ENCODE results near the gene ADCY1.
"Not testable (repeated sequence)": the region's sequence is repeated elsewhere in the genome, so short reads cannot be mapped to it uniquely, and the experiment has no call there.

ADCY1 gene

GRCh38 chr7:45715471-45716352 is 141.5 kb downstream of the ADCY1 start:
- no peak for DNase-seq

GRCh38 chr7:45716380-45717203 is 142.4 kb downstream of the ADCY1 start:
- no peak for DNase-seq

DNA sequence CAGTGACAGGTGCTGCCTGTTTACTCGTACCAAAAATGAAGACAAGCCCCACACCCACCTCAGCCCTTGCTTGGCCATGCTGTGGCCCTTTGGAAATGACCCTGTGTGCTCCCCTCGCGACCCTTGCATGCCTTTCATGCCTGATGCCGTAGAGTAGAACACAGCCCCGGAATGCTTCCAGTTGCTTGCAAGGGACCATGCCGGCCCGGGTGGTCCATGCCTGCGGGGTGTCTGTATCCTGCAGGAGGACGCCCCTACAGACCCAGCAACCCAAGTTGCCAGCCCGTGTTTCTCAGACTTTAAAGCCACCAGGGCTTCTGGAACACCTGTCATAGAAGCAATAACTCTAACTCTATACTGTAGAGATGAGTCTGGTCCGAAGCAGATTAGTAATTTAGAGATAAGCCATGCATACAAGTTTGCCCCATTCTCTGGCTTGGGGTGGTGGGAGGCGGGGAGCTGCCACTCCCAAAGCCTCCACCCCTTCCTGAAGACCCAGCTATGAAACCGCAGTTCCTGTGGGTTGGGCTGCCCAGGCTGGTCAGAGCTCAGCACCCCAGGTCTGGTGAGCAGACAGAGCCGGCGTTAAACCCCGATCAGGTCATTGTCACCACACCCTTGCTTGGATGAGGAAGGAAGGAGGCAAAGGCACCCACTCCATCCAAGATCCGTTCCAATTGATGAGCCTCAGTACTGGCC is 143.5 kb downstream of the ADCY1 start:
- no peak for DNase-seq

- no peak for DNase-seq
These were observed 144.5 kb downstream of the ADCY1 start for GRCh38 chr7:45718464-45719330.

- no peak for DNase-seq
These were observed 146.8 kb downstream of the ADCY1 start for GRCh38 chr7:45720989-45721388.

DNA sequence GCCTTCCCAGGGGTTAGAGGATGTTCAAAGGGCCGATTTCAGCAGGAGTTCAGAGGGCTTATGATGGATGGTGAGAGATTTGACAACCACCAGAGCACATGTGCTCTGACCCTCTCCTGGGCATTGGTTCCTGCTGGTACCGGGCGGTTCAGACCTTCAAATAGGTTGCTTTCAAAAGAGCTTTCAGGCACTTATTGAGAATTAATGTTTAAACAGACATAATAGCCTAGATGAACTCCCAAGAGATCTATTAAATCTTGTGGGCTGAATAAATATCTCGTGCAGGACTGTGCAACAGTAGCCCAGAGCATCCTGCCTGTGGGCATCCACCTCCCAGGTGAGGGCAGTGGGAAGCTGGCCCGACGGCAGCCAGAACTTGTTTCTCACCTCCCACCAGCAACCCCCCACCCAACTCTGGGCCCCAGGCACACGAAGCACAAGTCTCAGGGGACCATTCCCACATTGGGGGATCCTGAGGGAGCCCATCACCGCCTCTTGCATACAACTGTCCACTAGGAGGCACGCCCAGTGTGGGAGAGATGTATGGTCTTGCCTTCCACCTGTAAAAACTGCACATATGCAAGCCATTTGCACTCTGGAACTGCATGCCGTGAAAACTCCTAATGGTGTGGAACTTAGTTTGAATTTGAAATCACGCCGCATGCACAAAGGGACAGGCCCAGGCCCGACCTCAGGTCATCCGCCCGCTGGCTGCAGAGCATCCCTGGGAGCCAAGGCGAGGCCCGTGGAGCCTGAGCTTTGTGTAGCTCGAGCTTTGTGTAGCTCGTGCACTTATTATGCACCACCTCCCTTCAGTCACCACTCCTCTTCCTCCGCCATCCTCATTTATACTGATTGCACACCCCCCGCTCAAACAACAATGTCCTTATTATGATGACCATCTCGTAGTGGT is 147.8 kb downstream of the ADCY1 start:
- DNase-seq: no peak

GRCh38 chr7:45725231-45725630 is 151.1 kb downstream of the ADCY1 start:
- not testable (repeated sequence) for DNase-seq

DNA sequence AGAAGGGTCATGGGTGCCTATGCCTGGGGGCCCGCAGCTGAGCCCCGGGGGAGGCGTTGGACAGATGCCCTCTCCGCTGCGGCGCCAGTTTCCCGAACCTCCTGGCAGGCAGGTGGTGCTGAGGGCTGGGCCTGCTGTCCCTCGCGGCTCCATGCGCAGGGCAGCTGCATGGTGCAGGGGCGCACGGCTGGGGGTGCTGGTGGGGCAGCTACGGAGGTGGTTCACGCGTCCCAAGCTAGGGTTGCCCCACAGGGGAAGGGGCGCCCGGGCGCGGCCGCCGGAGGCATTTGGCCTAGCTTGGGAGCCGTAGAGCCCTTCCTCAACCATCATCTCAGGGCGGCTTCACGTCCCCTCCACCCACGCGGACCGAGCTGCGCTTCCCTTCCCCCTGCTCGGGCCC is 152.7 kb downstream of the ADCY1 start:
- no peak for DNase-seq

- DNase-seq: not testable (repeated sequence)
These were observed 157.7 kb downstream of the ADCY1 start for GRCh38 chr7:45731692-45732443.

- not testable (repeated sequence) for DNase-seq
These were observed 164.8 kb downstream of the ADCY1 start for GRCh38 chr7:45738920-45739319.

DNA sequence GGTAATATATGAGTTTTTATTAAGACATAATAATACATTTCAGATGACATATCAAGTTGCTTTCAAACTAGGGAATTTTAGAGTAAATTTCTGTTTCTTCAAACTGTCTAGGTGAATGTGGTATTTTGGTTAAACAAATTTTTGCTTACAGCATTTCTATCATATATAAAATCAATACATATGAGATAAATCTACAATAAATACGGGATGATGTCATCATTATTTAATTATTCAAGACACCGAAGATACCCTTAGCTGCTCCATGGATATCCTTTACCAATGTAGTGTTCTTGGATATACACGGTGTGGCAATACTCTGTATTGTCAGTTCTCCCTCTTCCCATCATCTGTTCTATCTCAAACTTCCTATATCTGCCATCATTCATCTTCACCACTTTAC is 166.4 kb downstream of the ADCY1 start:
- DNase-seq: not testable (repeated sequence)

DNA sequence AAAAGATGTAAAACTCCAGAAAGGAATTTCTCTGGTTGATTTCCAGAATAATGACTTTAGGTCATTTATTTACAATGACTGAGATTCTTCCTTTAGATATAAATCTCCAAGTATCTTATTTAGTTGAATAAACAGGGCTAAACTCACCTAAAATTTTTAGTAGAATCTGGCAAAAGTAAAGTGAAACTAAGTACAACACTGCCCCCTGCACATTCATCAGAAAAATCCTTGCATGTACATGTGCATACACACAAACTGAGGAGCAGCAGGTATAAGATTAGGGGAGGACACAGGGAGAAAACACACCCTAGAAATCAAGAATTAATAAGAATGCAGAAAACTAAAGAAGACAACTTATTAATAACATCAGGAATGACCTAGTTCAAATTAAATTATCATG is 174.8 kb downstream of the ADCY1 start:
- not testable (repeated sequence) for DNase-seq

DNA sequence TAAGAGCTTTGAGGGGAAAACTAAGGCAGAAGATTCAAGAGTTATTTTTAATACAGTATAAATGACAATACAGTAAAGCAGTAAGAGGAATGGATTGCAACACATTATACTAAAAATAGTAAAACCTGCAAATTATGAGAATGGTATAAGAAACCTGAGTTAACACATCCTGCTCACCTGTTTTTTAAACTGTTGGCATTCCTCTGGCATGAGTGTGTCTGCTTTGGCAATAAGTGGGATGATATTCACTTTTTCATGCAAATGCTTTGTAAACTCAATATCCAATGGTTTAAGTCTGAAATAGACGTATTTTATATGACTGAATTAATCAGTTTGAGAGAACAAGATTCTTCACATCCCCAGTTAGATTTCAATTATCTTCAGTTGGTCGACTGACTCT is 177.2 kb downstream of the ADCY1 start:
- DNase-seq: not testable (repeated sequence)

- not testable (repeated sequence) for DNase-seq
These were observed 182.2 kb downstream of the ADCY1 start for GRCh38 chr7:45756333-45756732.

DNA sequence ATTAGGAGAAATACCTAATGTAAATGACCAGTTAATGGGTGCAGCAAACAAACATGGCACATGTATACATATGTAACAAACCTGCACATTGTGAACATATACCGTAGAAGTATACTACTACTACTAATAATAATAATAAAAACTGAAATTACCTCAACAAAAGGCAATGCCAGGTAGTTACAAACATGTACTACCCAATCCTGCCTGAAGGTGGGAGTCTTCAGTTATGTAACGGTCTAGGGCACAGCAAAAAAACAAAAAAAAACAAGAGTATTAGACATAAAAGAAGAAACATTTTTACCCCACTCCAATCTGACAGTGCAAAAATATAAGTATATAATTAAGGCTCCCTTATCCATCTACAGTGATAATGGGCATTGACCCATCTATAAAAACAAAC is 182.6 kb downstream of the ADCY1 start:
- DNase-seq: not testable (repeated sequence)

GRCh38 chr7:45759464-45759863 is 185.3 kb downstream of the ADCY1 start:
- DNase-seq: not testable (repeated sequence)

GRCh38 chr7:45761545-45762205 is 187.5 kb downstream of the ADCY1 start:
- DNase-seq: not testable (repeated sequence)

- DNase-seq: not testable (repeated sequence)
These were observed 188.2 kb downstream of the ADCY1 start for GRCh38 chr7:45762225-45762994.

Data from activated T-cell treated with anti-CD3 and anti-CD28 coated beads for 4 hours (primary cell).